DND-41 (cell line): ENCODE results near the gene SPOCD1.

Source experiments
- CTCF ChIP-seq: IDR thresholded peaks from 2 replicates; pipeline ENCODE4 v1.5.1; 2012; ENCODE audit warnings: borderline replicate concordance, low read length, moderate library complexity, mild to moderate bottlenecking; ENCODE audit not compliant: poor library complexity, severe bottlenecking; ENCODE audit errors: extremely low read depth
- EZH2 ChIP-seq: IDR thresholded peaks from 3 replicates; pipeline ENCODE4 v1.6.1; 2012; ENCODE audit warnings: borderline replicate concordance, low read depth, mild to moderate bottlenecking, moderate library complexity, low read length, inconsistent platforms; ENCODE audit not compliant: severe bottlenecking

- no peak for TF ChIP-seq CTCF
- no peak for TF ChIP-seq EZH2
These were observed 50.3 kb downstream of the SPOCD1 start for GRCh38 chr1:31765516-31765915.
